Measurements from ENCODE around the gene WBP1L.

GRCh38 chr10:102705531-102705930, 38.2 kb upstream of the WBP1L start:
- TF ChIP-seq CTCF (IDR thresholded peaks at IDR 0.05; ENCODE audit: low read depth, low read length) (no peak), MAX (IDR thresholded peaks at IDR 0.05; ENCODE audit: low read depth, low read length) (no peak), POLR2A (IDR thresholded peaks at IDR 0.05; ENCODE audit: extremely low read depth, insufficient read length) (no peak)
